HG02973 (cell line): ENCODE data around the gene GET4.
"Not testable (repeated sequence)": the region's sequence is repeated elsewhere in the genome, so short reads cannot be mapped to it uniquely, and the experiment has no call there.

Experiments used
- ATAC-seq: cut with Tn5 transposase; IDR thresholded peaks from one replicate; pipeline ENCODE4 v1.9.1; 2021; ENCODE audit warnings: moderate library complexity; ENCODE audit not compliant: unreplicated experiment

The GET4 gene

DNA sequence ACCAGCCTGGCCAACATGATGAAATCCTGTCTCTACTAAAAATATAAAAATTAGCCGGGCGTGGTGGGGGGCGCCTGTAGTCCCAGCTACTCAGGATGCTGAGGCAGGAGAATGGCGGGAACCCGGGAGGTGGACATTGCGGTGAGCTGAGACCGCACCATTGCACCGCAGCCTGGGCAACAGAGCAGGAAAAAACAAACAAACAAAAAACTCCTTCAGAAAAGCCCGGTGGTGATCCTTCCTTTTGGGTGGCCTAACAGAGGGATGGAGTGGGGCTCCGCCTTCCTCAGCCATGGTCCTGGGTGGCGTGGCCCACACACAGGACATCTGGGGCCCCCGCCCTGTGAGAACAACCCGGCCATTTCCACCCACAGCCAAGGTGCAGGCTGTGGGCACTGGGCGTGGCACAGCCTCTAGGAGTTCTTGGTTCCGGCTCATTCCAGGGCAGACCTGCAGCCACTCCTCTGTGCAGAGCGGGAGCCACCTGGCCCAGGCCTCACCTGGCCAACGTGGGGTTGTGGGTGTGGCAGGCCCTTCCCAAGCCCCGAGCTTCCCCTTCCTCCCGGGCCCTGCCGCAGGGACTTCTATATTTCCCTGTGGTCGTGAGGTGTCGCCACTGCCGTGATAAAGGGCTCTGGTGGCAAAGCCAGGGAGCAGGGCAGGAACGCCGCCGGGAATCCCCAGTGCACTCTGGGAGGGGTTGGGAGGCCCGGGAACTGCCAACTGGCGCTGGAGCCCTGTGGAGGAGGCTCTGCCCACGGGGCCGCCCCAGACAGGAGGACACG lies 37.6 kb downstream of the GET4 start:
- no peak for ATAC-seq

DNA sequence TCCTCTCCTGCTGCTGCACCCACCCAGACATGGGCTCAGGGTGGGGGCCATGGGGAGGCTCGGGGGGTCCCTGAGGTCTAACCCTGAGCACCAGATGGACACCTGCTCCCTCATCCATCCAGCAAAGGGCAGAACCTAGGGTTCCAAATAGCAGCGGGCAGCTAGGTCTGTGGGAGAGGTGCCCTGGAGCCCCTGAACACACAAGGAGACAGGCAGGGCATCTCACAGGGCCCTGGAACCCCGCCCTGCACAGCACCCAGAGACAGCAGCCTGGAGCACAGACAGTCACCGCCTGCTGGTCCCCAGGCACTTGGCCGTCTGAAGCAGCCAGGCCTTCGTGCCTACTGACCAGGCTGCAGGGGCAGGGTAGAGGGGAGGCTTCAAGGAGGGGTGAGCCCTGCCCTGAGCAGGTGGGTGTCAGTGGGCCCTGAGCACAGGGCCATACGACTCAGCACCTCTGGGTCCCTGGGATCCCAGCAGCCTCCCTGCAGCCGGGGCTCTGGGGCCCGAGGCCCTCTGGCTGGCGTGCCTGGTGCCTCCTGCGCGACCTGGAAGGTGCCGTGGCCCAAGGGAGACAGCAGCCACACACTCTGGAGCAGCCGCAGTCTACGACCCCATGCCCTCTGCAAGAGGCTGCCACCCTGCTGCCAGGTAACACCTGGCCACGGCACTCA lies 38.3 kb downstream of the GET4 start:
- ATAC-seq = no peak

DNA sequence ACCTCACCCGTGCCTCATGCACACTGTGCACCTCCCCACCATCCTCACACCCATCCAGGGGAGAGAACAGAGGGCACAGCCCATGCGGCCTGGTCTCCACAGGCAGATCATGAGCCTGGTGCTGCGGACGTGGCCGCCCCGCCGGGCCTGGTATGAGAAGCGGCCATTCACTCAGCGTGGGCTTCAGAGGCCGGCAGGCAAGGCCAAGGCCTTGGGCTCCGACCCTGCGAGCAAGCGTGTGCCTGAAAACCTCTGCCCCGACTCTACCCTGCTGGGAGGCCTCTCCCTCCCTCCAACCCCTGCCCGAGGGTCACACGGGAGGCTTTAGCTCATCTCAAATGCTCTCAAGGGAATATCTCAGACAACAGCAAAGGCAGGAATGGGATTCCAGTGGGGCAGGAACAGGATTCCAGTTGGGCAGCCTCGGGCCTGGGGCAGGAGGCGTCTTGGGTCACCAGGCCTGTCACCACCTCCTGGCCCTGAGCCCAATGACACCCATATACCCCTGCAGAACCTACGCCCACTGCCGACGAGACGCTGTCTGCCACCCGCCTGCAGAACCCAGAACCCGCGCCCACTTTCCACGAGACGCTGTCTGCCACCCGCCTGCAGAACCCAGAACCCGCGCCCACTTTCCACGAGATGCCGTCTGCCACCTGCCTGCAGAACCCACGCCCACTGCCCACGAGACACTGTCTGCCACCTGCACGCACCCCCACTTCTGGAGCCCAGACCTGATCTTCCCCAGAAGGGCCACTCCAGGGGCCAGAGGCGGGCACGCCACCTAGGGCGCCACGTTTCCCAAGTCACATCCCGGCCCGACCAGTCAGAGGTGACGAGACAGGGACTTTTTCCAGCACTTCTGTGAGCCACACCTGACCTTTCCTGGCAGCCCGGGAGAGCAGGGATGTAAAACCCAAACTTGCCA lies 39.2 kb downstream of the GET4 start:
- no peak for ATAC-seq

DNA sequence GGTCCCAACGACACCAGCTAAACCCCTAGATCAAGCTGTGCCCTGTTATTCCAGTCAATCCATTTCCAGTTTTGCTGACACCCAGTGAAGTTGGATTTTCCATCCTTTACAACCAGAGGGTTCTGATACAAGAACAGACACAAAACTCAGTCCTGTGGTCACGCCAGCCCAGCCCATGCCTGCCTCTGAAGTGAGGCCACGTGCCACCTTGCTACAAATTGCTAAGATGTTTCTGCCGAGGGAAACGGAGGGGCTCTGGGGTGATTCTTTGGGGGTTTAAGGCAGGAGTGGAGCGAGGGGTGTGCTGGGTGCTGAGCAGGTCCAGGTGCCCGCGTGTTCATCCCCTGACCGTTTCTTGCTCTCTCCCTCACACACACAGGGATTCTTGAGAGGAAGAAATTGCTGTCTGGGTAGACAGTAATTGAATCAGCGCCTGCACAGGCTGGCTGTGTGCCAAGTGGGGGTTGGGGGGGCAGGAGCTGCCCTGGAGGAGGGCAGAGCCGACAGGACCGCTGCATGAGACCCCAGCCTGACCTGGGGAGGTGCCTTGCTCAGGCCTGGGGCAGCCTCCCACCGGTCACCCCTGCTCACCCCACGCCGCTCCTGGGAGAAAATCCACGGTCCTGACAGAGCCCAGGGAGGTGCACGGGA lies 40.1 kb downstream of the GET4 start:
- no peak for ATAC-seq

DNA sequence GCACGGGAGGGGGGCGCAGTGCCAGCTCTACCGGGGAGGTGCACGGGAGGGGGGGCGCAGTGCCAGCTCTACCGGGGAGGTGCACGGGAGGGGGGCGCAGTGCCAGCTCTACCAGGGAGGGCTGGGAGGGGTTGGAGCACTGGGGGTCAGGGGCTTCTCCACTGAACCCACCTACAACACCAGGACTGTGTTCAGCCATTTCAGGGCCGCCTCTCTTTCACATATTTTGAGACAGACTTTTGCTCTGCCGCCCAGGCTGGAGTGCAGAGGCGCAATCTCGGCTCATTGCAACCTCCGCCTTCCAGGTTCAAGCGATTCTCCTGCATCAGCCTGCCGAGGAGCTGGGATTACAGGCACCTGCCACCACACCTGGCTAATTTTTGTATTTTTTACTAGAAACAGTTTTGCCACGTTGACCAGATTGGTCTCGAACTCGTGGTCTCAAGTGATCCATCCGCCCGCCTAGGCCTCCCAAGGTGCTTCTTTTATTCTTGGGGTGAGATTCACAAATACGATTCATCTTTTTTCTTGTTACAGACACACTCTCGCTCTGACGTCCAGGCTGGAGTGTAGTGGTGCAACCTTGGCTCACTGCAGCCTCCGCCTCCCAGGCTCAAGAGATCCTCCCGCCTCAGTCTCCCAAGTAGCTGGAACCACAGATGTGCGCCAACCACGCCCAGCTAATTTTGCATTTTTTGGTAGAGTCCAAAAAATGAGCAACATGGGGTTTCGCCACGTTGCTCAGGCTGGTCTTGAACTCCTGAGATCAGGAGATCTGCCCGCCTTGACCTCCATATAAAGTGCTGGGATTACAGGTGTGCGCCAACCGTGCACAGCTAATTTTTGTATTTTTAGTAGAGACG lies 41.1 kb downstream of the GET4 start:
- no peak for ATAC-seq

DNA sequence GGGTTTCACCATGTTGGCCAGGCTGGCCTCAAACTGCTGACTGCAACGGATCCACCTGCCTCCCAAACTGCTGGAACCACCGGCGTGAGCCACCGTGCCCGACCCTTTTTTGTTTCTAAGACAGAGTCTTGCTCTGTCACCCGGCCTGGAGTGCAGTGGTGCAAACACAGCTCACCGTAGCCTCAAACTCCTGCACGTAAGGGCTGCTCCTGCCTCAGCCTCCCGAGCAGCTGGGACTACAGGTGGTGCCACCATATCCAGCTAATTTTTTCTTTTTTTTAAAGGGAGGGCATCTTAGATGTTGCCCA lies 41.7 kb downstream of the GET4 start:
- no peak for ATAC-seq

DNA sequence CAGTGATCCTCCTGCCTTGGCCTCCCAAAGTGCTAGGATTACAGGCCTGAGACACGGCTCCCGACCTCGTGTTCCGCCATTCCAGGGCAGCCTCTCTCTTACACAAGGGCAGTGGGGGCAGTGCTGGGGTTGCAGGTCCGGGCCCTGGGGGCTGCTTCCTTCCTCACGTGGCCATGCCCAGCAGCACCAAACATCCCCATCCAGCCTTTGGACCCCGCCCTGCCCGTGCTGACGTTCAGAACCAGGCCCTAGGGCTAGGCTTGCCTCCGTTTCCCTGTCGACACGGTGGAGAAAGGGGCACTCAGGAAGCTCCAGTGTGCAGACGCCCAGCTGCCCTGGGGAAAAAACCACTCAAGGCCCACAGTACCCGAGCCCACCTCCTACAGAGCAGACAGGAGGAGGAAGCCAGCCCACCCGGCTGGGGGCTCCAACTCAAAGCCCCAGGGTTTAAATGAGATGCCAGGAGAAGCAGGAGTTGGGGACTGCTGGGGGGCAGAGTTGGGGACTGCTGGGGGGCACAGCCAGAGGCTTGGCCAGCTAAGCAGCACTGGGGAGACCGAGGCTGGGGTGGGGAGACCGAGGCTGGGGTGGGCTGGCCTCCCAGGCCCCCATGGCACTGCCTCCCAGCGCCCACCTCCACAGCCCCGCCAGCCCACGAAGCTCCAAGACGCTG lies 42.2 kb downstream of the GET4 start:
- no peak for ATAC-seq

DNA sequence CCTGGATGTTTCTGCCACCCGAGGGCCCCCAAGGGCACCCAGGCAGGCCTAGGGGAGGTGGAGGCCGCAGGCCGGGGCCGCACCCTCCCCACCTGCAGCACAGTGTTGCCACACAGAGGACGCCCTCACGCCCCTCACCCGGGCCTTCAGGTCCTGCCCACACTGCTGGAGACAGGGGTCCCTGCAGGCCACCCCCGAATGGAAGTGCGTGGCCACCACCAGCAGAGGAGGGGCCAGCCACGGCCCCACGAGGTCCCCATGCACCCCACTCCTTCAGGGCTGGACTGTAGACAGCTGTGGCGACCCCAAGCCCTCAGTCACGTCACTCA lies 42.7 kb downstream of the GET4 start:
- no peak for ATAC-seq

DNA sequence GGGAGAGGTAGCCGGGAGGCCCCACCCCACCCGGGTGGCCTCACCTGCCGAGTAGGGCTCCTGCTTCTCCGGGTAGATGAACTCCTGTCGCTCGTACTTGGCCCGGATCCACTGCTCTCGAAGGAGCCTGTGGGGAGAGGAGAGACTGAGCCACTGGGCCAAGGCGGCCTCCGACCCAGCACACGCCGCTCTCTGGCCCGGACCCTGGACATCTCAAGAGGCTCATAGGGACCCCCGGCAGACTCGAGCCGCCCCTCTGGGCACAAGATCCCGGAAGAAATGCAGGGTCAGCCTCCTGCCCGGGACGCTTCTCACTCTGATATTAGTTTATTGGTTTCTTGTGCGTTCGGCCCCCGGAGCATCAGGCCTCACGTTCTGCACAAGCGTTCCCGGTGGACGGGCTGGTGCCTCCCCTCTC lies 43.6 kb downstream of the GET4 start:
- ATAC-seq = no peak

DNA sequence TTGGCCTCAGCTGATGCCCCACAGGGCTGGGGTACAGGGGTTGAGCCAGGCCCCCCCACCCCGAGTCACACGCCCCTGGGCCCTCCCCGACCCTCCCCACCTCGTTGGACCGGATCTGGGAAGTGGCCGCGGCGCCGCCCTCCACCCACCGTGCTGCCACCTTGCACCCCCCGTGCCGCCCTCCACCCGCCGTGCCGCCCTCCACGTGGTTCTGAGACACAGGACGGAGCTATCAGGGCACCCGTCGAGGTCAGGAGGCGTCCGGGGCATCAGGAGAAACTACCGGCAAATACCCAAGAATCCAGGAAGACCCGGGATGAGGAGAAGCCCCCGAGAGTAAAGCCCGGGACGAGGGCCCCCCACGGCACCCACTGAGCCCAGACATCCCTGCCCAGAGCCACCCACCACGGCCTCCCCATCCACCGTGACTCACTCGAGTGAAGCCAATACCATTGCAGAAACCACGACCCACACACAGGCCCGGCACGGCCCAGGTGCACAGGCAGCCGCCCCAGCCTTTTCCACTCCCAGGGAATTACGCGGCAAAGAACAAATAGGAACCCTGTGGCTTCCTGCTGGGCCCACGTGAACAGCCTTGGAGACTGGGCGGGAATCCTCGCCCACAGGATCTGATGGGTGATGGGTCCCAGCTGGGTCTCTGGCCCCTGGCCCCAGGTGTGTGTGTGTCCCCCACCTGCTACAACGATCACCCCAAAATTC lies 44.2 kb downstream of the GET4 start:
- ATAC-seq = no peak

DNA sequence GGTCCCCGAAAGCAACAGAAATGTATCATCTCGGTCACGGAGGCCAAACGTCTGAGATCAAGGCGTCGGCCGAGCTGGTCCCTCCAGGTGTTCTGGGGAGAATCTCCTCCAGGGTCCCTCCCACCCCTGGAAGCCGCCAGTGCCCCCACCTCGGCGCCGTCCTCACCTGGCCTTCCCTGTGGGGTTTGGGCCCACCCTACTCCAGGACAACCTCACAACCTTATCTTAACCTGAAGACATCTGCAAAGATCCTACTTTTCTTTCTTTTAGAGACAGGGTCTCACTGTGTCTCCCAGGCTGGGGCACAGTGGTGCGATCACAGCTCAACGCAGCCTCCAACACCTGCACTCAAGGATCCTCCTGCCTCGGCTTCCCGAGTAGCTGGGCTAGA lies 44.7 kb downstream of the GET4 start:
- no peak for ATAC-seq

DNA sequence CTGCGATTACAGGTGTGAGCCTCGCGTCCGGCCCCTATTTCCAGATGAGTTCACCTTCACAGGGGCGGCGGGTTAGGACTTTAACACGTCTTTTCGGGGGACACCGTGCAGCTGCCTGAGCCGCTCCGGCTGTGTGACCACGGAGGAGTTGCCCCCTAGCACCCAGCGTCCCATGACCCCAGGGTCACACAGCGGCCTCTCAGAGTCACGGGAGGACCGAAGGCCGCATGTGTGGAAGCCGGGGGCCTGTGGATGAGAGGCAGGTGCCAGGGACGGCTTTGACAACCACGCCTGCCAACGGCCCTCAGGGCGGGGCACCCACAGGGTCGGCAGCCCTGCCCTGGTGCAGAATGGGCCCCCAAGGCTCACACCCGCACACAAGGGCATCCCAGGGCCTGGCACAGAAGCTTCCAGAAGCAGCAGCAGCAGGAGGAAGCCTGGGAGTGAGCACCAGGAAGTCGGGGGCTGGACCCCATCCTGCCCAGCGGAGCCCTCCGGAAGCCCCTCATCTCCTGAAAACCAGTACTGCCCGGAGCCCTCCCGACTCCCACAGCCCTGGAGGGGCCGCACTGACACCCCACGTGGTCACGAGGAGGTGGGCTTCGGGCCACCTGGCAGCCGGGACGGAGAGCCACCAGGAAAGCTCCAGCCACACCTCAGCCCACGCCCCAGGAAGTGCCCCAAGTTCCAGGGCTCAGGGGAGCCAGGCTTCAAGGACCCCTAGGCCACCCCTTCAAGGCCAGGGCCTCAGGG lies 45.4 kb downstream of the GET4 start:
- no peak for ATAC-seq

DNA sequence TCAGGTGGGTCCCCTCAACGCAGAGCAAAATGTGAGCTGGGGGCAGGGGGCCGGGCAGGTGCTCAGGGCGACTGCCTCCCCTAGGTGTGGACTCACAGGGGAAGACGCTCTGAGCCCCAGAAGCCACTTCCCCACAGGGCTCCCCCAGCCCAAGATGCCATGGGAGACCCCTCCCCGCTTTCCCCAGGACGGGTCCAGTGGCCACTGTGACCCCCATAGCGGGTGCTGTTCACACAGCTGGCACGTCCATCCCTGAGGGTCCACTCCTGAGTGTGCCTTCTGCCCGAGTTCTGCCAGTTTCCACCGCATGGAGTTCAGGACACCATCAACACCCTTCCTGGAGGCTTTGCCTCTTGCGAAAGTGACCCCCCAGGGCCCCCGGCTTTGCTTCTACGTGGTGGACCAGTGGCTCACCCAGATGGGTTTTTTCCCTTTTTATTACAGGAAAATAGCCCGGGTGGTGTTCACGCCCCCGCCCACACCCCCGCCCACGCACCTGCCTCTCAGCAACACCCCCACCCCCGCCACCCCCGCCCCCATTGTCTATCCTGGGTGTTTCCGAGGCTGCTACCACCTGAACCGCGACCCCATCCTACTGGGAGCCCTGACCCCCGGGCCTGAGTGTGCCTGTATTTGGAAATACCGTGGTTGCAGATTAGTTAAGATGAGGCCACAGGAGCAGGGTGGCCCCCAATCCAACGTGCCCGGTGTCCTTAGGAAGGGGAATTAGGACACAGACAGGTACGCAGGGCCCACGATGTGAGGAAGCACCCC lies 46.2 kb downstream of the GET4 start:
- no peak for ATAC-seq

DNA sequence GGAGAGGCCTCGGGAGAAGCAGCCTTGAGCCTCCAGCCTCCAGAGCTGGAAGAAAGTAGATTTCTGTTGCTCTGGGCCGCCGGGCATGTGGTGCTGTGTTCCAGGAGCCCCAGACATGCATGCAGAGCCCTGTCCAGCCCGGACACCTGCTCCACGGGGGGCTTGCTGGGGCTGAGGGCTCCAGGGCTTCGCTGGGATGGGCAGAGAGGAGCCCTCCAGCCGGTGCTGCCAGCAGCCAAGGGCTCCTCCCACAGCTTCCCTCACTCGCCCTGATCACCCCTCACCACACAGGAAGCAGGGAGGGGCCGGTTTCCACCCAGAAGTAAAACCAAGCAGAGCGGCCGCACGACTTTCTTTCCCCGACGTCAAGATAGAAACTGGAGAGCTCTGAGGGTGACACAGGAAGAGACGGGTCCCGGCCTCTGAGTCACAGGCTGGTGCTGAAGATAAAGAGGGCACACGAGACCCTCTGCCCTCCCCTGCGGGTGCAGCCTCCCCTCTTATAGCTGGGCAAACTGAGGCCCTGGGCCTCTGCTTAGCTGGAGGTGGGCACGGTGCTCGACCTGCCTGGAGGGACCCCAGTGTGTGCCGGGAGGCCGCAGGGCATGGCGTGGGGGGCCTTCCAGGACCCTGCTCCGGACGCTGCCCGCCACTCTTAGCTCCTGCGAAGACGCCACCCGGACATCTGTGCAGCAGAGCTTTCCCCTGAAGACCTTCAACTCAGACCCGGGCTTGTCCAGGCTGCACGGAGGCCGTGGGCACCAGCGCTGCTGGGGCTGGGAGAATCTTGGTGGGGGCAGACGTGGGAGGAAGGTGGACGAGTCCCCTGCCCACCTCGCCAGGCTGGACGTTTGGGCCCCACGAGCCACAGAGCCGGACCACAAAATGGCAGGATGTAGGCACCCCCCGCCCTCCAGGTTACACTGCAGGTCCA lies 47.0 kb downstream of the GET4 start:
- ATAC-seq = peak; percentile 67

DNA sequence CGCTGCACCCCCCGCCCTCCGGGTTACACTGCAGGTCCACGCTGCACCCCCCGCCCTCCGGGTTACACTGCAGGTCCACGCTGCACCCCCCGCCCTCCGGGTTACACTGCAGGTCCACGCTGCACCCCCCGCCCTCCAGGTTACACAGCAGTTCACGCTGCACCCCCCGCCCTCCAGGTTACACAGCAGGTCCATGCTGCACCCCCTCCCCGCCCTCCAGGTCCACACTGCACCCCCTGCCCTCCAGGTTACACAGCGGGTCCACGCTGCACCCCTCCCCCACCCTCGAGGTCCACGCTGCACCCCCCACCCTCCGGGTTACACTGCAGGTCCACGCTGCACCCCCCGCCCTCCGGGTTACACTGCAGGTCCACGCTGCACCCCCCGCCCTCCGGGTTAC lies 47.7 kb downstream of the GET4 start:
- not testable (repeated sequence) for ATAC-seq

DNA sequence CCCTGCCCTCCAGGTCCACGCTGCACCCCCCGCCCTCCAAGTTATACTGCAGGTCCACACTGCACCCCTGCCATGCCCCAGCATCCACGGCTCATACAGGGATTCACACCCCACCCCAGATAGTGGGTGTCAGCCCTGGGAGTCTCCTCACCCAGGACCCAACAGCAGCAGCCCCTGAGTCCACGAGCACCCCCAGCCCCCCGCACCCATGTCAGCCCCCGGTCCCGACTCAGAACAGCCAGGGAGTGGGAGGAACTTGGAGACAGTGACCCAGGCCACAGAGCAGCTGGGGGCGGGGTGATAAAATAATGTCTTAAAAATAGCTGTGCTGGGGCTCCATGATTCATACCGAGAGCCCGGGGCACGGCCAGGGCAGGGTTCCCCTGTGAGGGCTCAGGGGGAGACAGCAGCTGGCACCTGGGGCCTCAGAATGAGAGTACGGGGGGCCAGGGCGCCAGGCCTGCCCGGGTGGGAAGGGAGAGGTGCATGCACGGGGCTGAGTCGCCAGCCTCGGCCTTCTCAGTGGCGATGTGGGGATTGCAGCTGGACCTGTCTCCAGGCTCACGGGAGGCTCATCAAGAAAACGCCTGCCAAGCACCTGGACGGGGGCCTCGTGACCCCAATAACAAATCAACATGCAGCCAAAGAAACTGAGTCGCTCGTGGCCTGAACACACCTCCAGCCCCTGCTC lies 48.3 kb downstream of the GET4 start:
- peak; percentile 39 for ATAC-seq
